Vagina (tissue), 2 donors: ENCODE measurements around the gene CACYBP. TPM values are rescaled to one million over a fixed set of nuclear protein-coding genes. Genes with fewer than 3 reads are reported as not detected.

Experiments used
- DNase-seq, 2 donors: peaks; one replicate each; pipeline ENCODE4 v3.0.0-alpha.2; 2017; ENCODE audit errors: extremely low spot score in 2 of 2
- H3K27ac ChIP-seq: fragments of 200-600 bp; sonication (generic); one replicate; pipeline ENCODE4 v1.5.1; 2019
- H3K27me3 ChIP-seq: fragments of 200-600 bp; sonication (generic); one replicate; pipeline ENCODE4 v1.5.1; 2019
- H3K36me3 ChIP-seq, 2 donors: fragments of 200-600 bp; sonication (generic); one replicate each; pipeline ENCODE4 v1.5.1; 2017 to 2019
- H3K4me1 ChIP-seq: fragments of 200-600 bp; sonication (generic); one replicate; pipeline ENCODE4 v1.5.1; 2019
- H3K4me3 ChIP-seq, 2 donors: fragments of 200-600 bp; sonication (generic); 1 replicate in 1 of 2; 2 replicates in 1 of 2; pipeline ENCODE4 v1.5.1; 2016 to 2019
- H3K9me3 ChIP-seq: fragments of 200-600 bp; sonication (generic); one replicate; pipeline ENCODE4 v1.5.1; 2019
- POLR2A ChIP-seq, 2 donors: fragments of 450-650 bp; IDR thresholded peaks; one replicate each; pipeline ENCODE4 v1.6.1; 2017; ENCODE audit warnings: antibody characterized with exemption in 2 of 2, mild to moderate bottlenecking in 2 of 2, moderate library complexity in 2 of 2
- POLR2AphosphoS5 ChIP-seq, 2 donors: sonication (generic); formaldehyde crosslinking; IDR thresholded peaks; one replicate each; pipeline ENCODE4 v1.9.0; 2017; ENCODE audit warnings: antibody characterized with exemption in 2 of 2, mild to moderate bottlenecking in 2 of 2, low read depth in 1 of 2; ENCODE audit not compliant: insufficient read depth in 1 of 2
- intact Hi-C: fragments of 100-400 bp; cut with DNase I; formaldehyde crosslinking; loops from one replicate; pipeline ENCODE4 v1.15.1; 2023
- total RNA-seq: library from RNA; depleted of rRNA; stranded (reverse); fragments of >200 nt; gene quantifications from one replicate; pipeline ENCODE4 v1.2.3, GENCODE V29; 2016
- TF ChIP-seq, protein P1 (sequence below), 3 experiments: fragments of 450-650 bp in 2 of 3; fragments of 200-600 bp in 1 of 3; sonication (generic) in 1 of 3; IDR thresholded peaks; one replicate each; pipeline ENCODE4 v1.5.1; 2017 to 2019; ENCODE audit warnings: antibody characterized with exemption in 3 of 3, mild to moderate bottlenecking in 2 of 3, moderate library complexity in 2 of 3

The CACYBP gene
- total RNA-seq, 1 donor from 2014 or later = 60.9 TPM

DNA sequence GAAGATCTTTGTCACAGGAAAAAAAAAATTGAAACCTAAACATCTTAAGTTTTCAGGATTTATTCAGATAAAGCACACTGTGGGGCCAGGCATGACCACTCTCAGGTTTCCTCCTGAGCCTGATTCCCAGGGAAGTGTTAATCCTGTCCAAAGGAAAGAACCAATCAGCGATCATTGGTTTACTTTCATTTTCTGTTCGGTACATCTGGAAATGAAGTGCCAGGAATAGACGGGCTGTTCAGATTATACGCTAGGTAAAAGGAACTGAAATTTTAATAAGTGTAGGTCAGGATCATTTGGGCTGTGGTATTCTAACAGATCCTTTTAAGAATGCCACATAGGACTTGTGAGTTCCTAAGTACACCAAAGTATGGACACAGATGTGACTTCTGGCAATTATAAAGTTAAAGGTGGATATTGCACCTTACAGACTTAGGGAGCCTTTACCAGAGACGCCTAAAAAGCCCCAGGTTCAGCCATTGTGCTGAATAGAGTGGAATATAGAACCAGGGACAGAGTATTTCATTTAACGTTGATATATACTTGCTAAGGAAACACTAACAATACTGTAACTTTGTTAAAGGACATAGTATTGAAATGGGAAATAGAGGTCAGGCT lies 9.3 kb upstream of the CACYBP start:
- TF ChIP-seq, protein P1, sequence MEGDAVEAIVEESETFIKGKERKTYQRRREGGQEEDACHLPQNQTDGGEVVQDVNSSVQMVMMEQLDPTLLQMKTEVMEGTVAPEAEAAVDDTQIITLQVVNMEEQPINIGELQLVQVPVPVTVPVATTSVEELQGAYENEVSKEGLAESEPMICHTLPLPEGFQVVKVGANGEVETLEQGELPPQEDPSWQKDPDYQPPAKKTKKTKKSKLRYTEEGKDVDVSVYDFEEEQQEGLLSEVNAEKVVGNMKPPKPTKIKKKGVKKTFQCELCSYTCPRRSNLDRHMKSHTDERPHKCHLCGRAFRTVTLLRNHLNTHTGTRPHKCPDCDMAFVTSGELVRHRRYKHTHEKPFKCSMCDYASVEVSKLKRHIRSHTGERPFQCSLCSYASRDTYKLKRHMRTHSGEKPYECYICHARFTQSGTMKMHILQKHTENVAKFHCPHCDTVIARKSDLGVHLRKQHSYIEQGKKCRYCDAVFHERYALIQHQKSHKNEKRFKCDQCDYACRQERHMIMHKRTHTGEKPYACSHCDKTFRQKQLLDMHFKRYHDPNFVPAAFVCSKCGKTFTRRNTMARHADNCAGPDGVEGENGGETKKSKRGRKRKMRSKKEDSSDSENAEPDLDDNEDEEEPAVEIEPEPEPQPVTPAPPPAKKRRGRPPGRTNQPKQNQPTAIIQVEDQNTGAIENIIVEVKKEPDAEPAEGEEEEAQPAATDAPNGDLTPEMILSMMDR (IDR thresholded peaks at IDR 0.05) = no peak
- no peak for TF ChIP-seq POLR2AphosphoS5 (IDR thresholded peaks at IDR 0.05; ENCODE audit: insufficient read depth in 1 of 2, low read depth in 1 of 2)
- no peak for TF ChIP-seq POLR2A (IDR thresholded peaks at IDR 0.05)
- peak overlapping the region; percentile 88 for H3K27ac ChIP-seq
- H3K36me3 ChIP-seq = peaks cover 0 to under 1% of the 10 kb centered on the region in 2 donors
- no peak for DNase-seq
- H3K4me3 ChIP-seq = peak overlapping the region; percentile 48 to 51
- peaks cover 16% of the 10 kb centered on the region for H3K4me1 ChIP-seq
- no peaks in the 10 kb centered on the region for H3K9me3 ChIP-seq
- intact Hi-C loops = no loop called here
- H3K27me3 ChIP-seq = no peaks in the 10 kb centered on the region

DNA sequence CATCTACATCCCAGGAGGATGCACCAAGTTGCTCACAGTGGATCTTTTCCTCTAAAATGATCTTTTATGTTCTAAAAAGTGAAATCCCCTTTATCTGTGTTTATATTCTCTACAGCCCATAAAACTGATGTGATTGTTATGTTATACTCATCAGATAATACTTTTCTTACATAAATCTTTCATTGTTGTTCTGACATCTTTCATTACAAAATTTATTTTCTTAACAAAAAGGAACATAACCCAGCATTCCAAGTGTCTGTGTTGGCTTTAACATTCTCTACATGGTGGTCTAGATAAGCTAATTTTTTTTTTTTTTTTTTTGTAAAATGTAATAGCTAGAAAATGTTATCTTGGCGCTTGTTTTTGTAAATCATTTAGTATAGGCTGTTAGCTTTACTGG lies 8.3 kb upstream of the CACYBP start:
- Histone ChIP-seq H3K9me3 (no peaks in the 10 kb centered on the region), H3K27ac (peak overlapping the region; percentile 88), H3K27me3 (no peaks in the 10 kb centered on the region), H3K4me3 (no peak overlapping the region), H3K36me3 (peaks cover 0 to 3% of the 10 kb centered on the region in 2 donors), H3K4me1 (peaks cover 16% of the 10 kb centered on the region)
- intact Hi-C loops = no loop called here
- no peak for DNase-seq
- TF ChIP-seq POLR2A (IDR thresholded peaks at IDR 0.05) = no peak
- TF ChIP-seq, protein P1 (IDR thresholded peaks at IDR 0.05) = no peak
- no peak for TF ChIP-seq POLR2AphosphoS5 (IDR thresholded peaks at IDR 0.05; ENCODE audit: insufficient read depth in 1 of 2, low read depth in 1 of 2)

DNA sequence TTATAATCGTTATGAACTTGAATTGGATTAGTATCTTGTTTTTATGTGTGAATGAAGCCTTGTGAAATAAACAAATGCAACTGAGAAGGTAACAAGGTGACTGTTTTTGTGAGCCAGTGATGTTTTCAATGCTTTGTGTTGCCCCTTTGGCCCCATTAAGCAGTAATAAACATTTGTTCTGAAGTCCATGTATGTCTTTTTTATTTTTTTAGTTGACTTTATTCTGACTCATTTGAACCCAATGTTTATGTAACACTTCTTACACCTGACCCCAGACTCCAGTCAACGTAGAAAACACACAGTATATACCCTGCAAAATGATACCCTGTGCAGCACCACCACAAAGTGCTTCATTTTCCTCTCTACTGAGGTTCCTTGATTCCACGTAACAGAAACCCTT lies 4.6 kb upstream of the CACYBP start:
- H3K27me3 ChIP-seq = no peaks in the 10 kb centered on the region
- intact Hi-C loops = no loop called here
- peaks cover 0 to 3% of the 10 kb centered on the region in 2 donors for H3K36me3 ChIP-seq
- H3K27ac ChIP-seq = no peak overlapping the region
- peaks cover 16% of the 10 kb centered on the region for H3K4me1 ChIP-seq
- no peak for DNase-seq
- no peak overlapping the region for H3K4me3 ChIP-seq
- no peaks in the 10 kb centered on the region for H3K9me3 ChIP-seq
- TF ChIP-seq POLR2AphosphoS5 (IDR thresholded peaks at IDR 0.05; ENCODE audit: insufficient read depth in 1 of 2, low read depth in 1 of 2) = no peak
- no peak for TF ChIP-seq POLR2A (IDR thresholded peaks at IDR 0.05)
- TF ChIP-seq, protein P1 (IDR thresholded peaks at IDR 0.05) = no peak

DNA sequence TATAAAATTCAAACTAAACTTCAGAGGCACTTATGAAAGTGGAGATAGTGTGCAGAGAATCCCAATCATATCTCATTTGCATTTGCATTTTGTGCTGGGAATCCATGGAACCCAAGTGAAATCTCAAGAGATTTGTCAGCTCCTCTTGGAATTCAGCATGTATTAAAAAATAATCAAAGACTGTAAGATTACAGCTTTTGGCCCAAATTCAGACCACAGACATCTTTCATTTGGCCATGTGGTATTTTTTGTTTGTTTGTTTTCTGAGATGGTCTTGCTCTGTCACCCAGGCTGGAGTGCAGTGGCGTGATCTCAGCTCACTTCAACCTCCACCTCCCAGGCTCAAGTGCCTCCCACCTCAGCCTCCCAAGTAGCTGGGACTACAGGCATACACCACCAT lies 3.8 kb upstream of the CACYBP start:
- TF ChIP-seq POLR2A (IDR thresholded peaks at IDR 0.05) (no peak), POLR2AphosphoS5 (IDR thresholded peaks at IDR 0.05; ENCODE audit: insufficient read depth in 1 of 2, low read depth in 1 of 2) (no peak)
- TF ChIP-seq, protein P1 (IDR thresholded peaks at IDR 0.05) = no peak
- Histone ChIP-seq H3K27ac (no peak overlapping the region), H3K9me3 (no peaks in the 10 kb centered on the region), H3K4me1 (peaks cover 14% of the 10 kb centered on the region), H3K36me3 (peaks cover 0 to 3% of the 10 kb centered on the region in 2 donors), H3K27me3 (no peaks in the 10 kb centered on the region), H3K4me3 (no peak overlapping the region)
- intact Hi-C loops = no loop called here
- DNase-seq = no peak

DNA sequence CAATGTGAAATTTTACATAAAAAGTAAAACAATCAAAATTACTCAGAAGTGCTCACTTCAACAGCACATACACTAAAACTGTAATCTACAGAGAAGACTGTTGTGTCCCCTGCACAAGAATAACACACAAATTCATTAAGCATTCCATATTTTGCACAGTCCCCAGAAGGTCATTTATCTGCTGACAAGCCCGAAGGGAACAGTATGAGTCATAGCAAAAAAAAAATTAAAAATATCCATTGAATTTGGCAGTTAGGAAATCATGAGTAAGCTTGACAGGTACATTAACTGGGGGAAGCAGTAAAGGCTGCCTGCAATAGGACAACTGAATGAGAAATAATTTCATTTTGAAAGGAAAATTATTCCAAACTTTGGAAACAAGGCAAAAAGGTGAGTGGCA lies 3.3 kb upstream of the CACYBP start:
- no peak for DNase-seq
- Histone ChIP-seq H3K36me3 (peaks cover 0 to 3% of the 10 kb centered on the region in 2 donors), H3K4me1 (peaks cover 14% of the 10 kb centered on the region), H3K27me3 (no peaks in the 10 kb centered on the region), H3K9me3 (no peaks in the 10 kb centered on the region), H3K4me3 (no peak overlapping the region), H3K27ac (no peak overlapping the region)
- intact Hi-C loops = no loop called here
- TF ChIP-seq POLR2A (IDR thresholded peaks at IDR 0.05) (no peak), POLR2AphosphoS5 (IDR thresholded peaks at IDR 0.05; ENCODE audit: insufficient read depth in 1 of 2, low read depth in 1 of 2) (no peak)
- TF ChIP-seq, protein P1 (IDR thresholded peaks at IDR 0.05) = no peak
